Activated B cell treated with CpG ODN at 0.5 μM for 24 hours (primary cell): ENCODE measurements around the gene PLXNC1. TPM values are rescaled to one million over a fixed set of nuclear protein-coding genes. Genes with fewer than 3 reads are reported as not detected.

Experiments used
- ATAC-seq: fragments of 200-7000 bp; cut with Tn5 transposase; one replicate; pipeline ENCODE4 v1.10.0; 2021; ENCODE audit warnings: low read depth, mild to moderate bottlenecking, moderate library complexity
- CTCF ChIA-PET: fragments of 350-600 bp; sonication (Branson Sonifier 250); formaldehyde crosslinking; loops from one replicate; lab custom pipeline; 2021; ENCODE audit warnings: antibody characterized with exemption; lab: Charles Lee
- POLR2A ChIA-PET: fragments of 350-600 bp; sonication (Branson Sonifier 250); formaldehyde crosslinking; loops from one replicate; lab custom pipeline; 2021; ENCODE audit warnings: antibody characterized with exemption; lab: Charles Lee
- DNase-seq: peaks from one replicate; pipeline ENCODE4 v3.0.0; 2022
- H3K27ac Mint-ChIP-seq: one replicate; pipeline ENCODE4 v1.8.0; 2020; ENCODE audit warnings: mixed read lengths
- H3K27me3 Mint-ChIP-seq: one replicate; pipeline ENCODE4 v1.8.0; 2021; ENCODE audit warnings: mixed read lengths
- H3K36me3 Mint-ChIP-seq: one replicate; pipeline ENCODE4 v1.8.0; 2021; ENCODE audit warnings: low read depth, mixed read lengths
- H3K4me1 Mint-ChIP-seq: one replicate; pipeline ENCODE4 v1.8.0; 2021; ENCODE audit warnings: mixed read lengths
- H3K4me3 Mint-ChIP-seq: one replicate; pipeline ENCODE4 v1.8.0; 2020; ENCODE audit warnings: mild to moderate bottlenecking, mixed read lengths
- H3K9me3 Mint-ChIP-seq: one replicate; pipeline ENCODE4 v1.8.0; 2020; ENCODE audit warnings: mixed read lengths
- CTCF ChIP-seq: fragments of 200-600 bp; IDR thresholded peaks from one replicate; pipeline ENCODE4 v1.8.0; 2022; ENCODE audit warnings: antibody characterized with exemption, mild to moderate bottlenecking
- intact Hi-C: fragments of 100-400 bp; cut with micrococcal nuclease; formaldehyde crosslinking; loops from one replicate; pipeline ENCODE4 v1.15.1; 2024
- total RNA-seq: library from RNA; stranded (reverse); gene quantifications from 2 replicates; pipeline ENCODE4 v1.2.3, GENCODE V29; 2022

The PLXNC1 gene
- total RNA-seq, 1 donor from 2014 or later = 30.9 TPM

GRCh38 chr12:94193168-94193567, 44.8 kb downstream of the PLXNC1 start:
- Mint-ChIP-seq H3K9me3 (peaks cover 2% of the 10 kb centered on the region), H3K36me3 (peaks cover 43% of the 10 kb centered on the region), H3K27me3 (no peaks in the 10 kb centered on the region), H3K4me1 (peaks cover 25% of the 10 kb centered on the region), H3K27ac (no peak overlapping the region), H3K4me3 (no peak overlapping the region)
- ChIA-PET POLR2A (interaction anchor here (1.1 to 1.2 kb wide), 2 partner anchors 11 to 35 kb away, joined by 3 read pairs; no protein-coding TSS in a partner anchor), CTCF (interaction anchor here (0.5 to 0.9 kb wide), 2 partner anchors 10 to 243 kb away, joined by 3 to 4 read pairs; no protein-coding TSS in a partner anchor)
- DNase-seq = no peak
- intact Hi-C loops = no loop called here
- no peak for ATAC-seq
- no peak for TF ChIP-seq CTCF

GRCh38 chr12:94195483-94195882, 47.1 kb downstream of the PLXNC1 start:
- Mint-ChIP-seq H3K27ac (peak overlapping the region; percentile 31), H3K4me3 (no peak overlapping the region), H3K27me3 (no peaks in the 10 kb centered on the region), H3K9me3 (peaks cover 2% of the 10 kb centered on the region), H3K36me3 (peaks cover 54% of the 10 kb centered on the region), H3K4me1 (peaks cover 26% of the 10 kb centered on the region)
- POLR2A ChIA-PET = no interaction called here
- intact Hi-C loops = no loop called here
- no peak for TF ChIP-seq CTCF
- ATAC-seq (no peak), DNase-seq (no peak)
- CTCF ChIA-PET = no interaction called here

- no peak overlapping the region for H3K27ac Mint-ChIP-seq
- no peaks in the 10 kb centered on the region for H3K27me3 Mint-ChIP-seq
- H3K4me3 Mint-ChIP-seq = no peak overlapping the region
- H3K36me3 Mint-ChIP-seq = peaks cover 62% of the 10 kb centered on the region
- DNase-seq (no peak), ATAC-seq (no peak)
- CTCF ChIA-PET = no interaction called here
- POLR2A ChIA-PET = no interaction called here
- intact Hi-C loops = loop anchor here (2.0 kb wide), 1 partner anchor 334 kb away; no protein-coding TSS in a partner anchor
- no peak for TF ChIP-seq CTCF
- H3K9me3 Mint-ChIP-seq = no peaks in the 10 kb centered on the region
- peaks cover 18% of the 10 kb centered on the region for H3K4me1 Mint-ChIP-seq
Measured at GRCh38 chr12:94198469-94198868, 50.1 kb downstream of the PLXNC1 start.

- DNase-seq (no peak), ATAC-seq (no peak)
- ChIA-PET CTCF (no interaction called here), POLR2A (no interaction called here)
- no peak for TF ChIP-seq CTCF
- peaks cover 18% of the 10 kb centered on the region for H3K4me1 Mint-ChIP-seq
- H3K9me3 Mint-ChIP-seq = no peaks in the 10 kb centered on the region
- H3K36me3 Mint-ChIP-seq = peaks cover 58% of the 10 kb centered on the region
- H3K27me3 Mint-ChIP-seq = no peaks in the 10 kb centered on the region
- H3K4me3 Mint-ChIP-seq = no peak overlapping the region
- intact Hi-C loops = loop anchor here (2.0 kb wide), 1 partner anchor 334 kb away; no protein-coding TSS in a partner anchor
- H3K27ac Mint-ChIP-seq = peak overlapping the region; percentile 48
Measured at GRCh38 chr12:94198872-94199271, 50.5 kb downstream of the PLXNC1 start.

- H3K4me1 Mint-ChIP-seq = peaks cover 28% of the 10 kb centered on the region
- ATAC-seq (no peak), DNase-seq (no peak)
- no peak overlapping the region for H3K4me3 Mint-ChIP-seq
- H3K27me3 Mint-ChIP-seq = no peaks in the 10 kb centered on the region
- H3K9me3 Mint-ChIP-seq = no peaks in the 10 kb centered on the region
- H3K27ac Mint-ChIP-seq = no peak overlapping the region
- ChIA-PET CTCF (no interaction called here), POLR2A (no interaction called here)
- H3K36me3 Mint-ChIP-seq = peaks cover 48% of the 10 kb centered on the region
- TF ChIP-seq CTCF = no peak
- intact Hi-C loops = loop anchor here (10.0 kb wide), 1 partner anchor 565 kb away; no protein-coding TSS in a partner anchor
Measured at GRCh38 chr12:94200069-94200468, 51.7 kb downstream of the PLXNC1 start.
